ENCODE data around the gene TMEM182.

DNA sequence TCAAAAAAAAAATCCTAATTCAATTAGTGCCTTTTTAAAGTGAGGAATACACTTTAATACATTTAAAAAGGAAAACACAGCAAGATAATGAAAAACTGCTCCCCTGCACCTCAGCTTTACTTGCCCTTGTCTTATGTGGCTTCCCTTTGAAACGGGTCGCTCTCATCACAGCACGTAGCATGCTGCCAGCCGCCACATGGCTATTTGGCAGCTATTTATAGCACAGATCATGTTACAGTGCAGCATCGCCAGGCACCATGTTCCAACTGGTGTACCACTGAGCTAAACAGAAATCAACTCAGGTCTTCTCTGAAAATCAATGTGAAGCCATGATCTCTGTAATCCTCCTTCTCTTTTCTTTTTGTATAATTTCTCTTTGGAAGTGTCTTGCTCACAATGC lies 65.1 kb downstream of the TMEM182 start:
- TF ChIP-seq POLR2A (IDR thresholded peaks at IDR 0.05) (no peak), CTCF (IDR thresholded peaks at IDR 0.05) (no peak)

Measured in lower leg skin (tissue), 3 donors.